ENCODE measurements around the gene BEAN1.

The BEAN1 gene

GRCh38 chr16:66388350-66389139, 38.5 kb upstream of the BEAN1 start:
- H3K4me3 ChIP-seq (ENCODE audit: low read depth, low read length): no peak overlapping the region
- no peak for TF ChIP-seq CTCF (IDR thresholded peaks at IDR 0.05; ENCODE audit: borderline replicate concordance, insufficient read depth, low read depth, low read length)

GRCh38 chr16:66389256-66390176, 37.6 kb upstream of the BEAN1 start:
- TF ChIP-seq CTCF (IDR thresholded peaks at IDR 0.05; ENCODE audit: borderline replicate concordance, insufficient read depth, low read depth, low read length): no peak
- H3K4me3 ChIP-seq (ENCODE audit: low read depth, low read length): no peak overlapping the region

- TF ChIP-seq CTCF (IDR thresholded peaks at IDR 0.05; ENCODE audit: borderline replicate concordance, insufficient read depth, low read depth, low read length): no peak
- no peak overlapping the region for H3K4me3 ChIP-seq (ENCODE audit: low read depth, low read length)
Observed at GRCh38 chr16:66390346-66391108, 36.6 kb upstream of the BEAN1 start.

- no peak for TF ChIP-seq CTCF (IDR thresholded peaks at IDR 0.05; ENCODE audit: borderline replicate concordance, insufficient read depth, low read depth, low read length)
- no peak overlapping the region for H3K4me3 ChIP-seq (ENCODE audit: low read depth, low read length)
Observed at GRCh38 chr16:66391726-66392670, 35.1 kb upstream of the BEAN1 start.

GRCh38 chr16:66395806-66396555, 31.1 kb upstream of the BEAN1 start:
- TF ChIP-seq CTCF (IDR thresholded peaks at IDR 0.05; ENCODE audit: borderline replicate concordance, insufficient read depth, low read depth, low read length): no peak
- no peak overlapping the region for H3K4me3 ChIP-seq (ENCODE audit: low read depth, low read length)
